CD14-positive monocyte (primary cell): ENCODE results near the gene FHIP1B. TPM values are rescaled to one million over a fixed set of nuclear protein-coding genes. Genes with fewer than 3 reads are reported as not detected.

Experiments
- DNase-seq, 3 donors: peaks; one replicate each; pipeline ENCODE4 v3.0.0-alpha.2; 2011 to 2022
- H2AFZ ChIP-seq: 2 replicates; pipeline ENCODE4 v1.6.0; 2012; ENCODE audit warnings: mild to moderate bottlenecking, low read depth, low read length, inconsistent platforms; ENCODE audit not compliant: insufficient read depth, poor library complexity, severe bottlenecking
- H3K27ac ChIP-seq, 2 donors: 1 replicate in 1 of 2; 2 replicates in 1 of 2; pipeline ENCODE4 v1.5.1; 2012 to 2013; ENCODE audit warnings: low read length in 2 of 2, control low read depth in 1 of 2, inconsistent platforms in 1 of 2, low read depth in 1 of 2, mild to moderate bottlenecking in 1 of 2
- H3K27me3 ChIP-seq, 2 donors: one replicate each; pipeline versions ENCODE4 v1.6.0 to v1.6.1; 2011 to 2013; ENCODE audit warnings: low read length in 2 of 2; ENCODE audit not compliant: control insufficient read depth in 2 of 2, insufficient read depth in 2 of 2
- H3K36me3 ChIP-seq, 2 donors: replicated peaks in 1 of 2; 1 replicate in 1 of 2; 2 replicates in 1 of 2; pipeline versions ENCODE4 v1.5.1 to v1.6.1; 2012 to 2013; ENCODE audit warnings: low read length in 2 of 2, control low read depth in 1 of 2, inconsistent platforms in 1 of 2, mild to moderate bottlenecking in 1 of 2; ENCODE audit not compliant: insufficient read depth in 2 of 2, control insufficient read depth in 1 of 2
- H3K4me1 ChIP-seq, 2 donors: 1 replicate in 1 of 2; 2 replicates in 1 of 2; pipeline versions ENCODE4 v1.5.1 to v1.6.1; 2012 to 2013; ENCODE audit warnings: low read length in 2 of 2, control low read depth in 1 of 2, inconsistent platforms in 1 of 2, mild to moderate bottlenecking in 1 of 2, moderate library complexity in 1 of 2; ENCODE audit not compliant: insufficient read depth in 2 of 2, control insufficient read depth in 1 of 2
- H3K4me2 ChIP-seq: replicated peaks from 2 replicates; pipeline ENCODE3; 2012; ENCODE audit warnings: low read length, moderate library complexity, mild to moderate bottlenecking; ENCODE audit not compliant: poor library complexity, severe bottlenecking; ENCODE audit errors: extremely low read depth
- H3K4me3 ChIP-seq, 3 experiments: fragments of 200-600 bp in 1 of 3; sonication (generic) in 1 of 3; replicated peaks in 1 of 3; 1 replicate in 2 of 3; 2 replicates in 1 of 3; pipeline ENCODE4 v1.5.1; 2011 to 2013; ENCODE audit warnings: low read length in 3 of 3, mild to moderate bottlenecking in 3 of 3, control low read depth in 2 of 3, low read depth in 2 of 3, inconsistent platforms in 1 of 3, moderate library complexity in 1 of 3
- H3K79me2 ChIP-seq: 2 replicates; pipeline ENCODE4 v1.6.0; 2012; ENCODE audit warnings: mild to moderate bottlenecking, control low read depth, inconsistent platforms, low read length, moderate library complexity; ENCODE audit not compliant: insufficient read depth
- H3K9ac ChIP-seq: 2 replicates; pipeline ENCODE4 v1.6.0; 2017; ENCODE audit warnings: low read length, mild to moderate bottlenecking; ENCODE audit not compliant: insufficient read depth, poor library complexity, severe bottlenecking
- H3K9me3 ChIP-seq, 2 donors: replicated peaks in 1 of 2; 1 replicate in 1 of 2; 2 replicates in 1 of 2; pipeline versions ENCODE4 v1.5.1 to v1.6.1; 2012 to 2013; ENCODE audit warnings: low read length in 2 of 2, control low read depth in 1 of 2; ENCODE audit not compliant: control insufficient read depth in 1 of 2, insufficient read depth in 1 of 2
- H4K20me1 ChIP-seq: 2 replicates; pipeline ENCODE4 v1.6.0; 2012; ENCODE audit warnings: mild to moderate bottlenecking, low read length, control low read depth, moderate library complexity; ENCODE audit not compliant: insufficient read depth
- H3K27ac Mint-ChIP-seq, 7 donors: one replicate each; pipeline ENCODE4 v1.8.0; 2020; ENCODE audit warnings: mild to moderate bottlenecking in 7 of 7, mixed read lengths in 7 of 7, moderate library complexity in 6 of 7, inconsistent platforms in 2 of 7
- H3K27me3 Mint-ChIP-seq, 3 donors: one replicate each; pipeline ENCODE4 v1.8.0; 2021 to 2022; ENCODE audit warnings: low read depth in 3 of 3, mild to moderate bottlenecking in 3 of 3, mixed read lengths in 3 of 3, moderate library complexity in 3 of 3, inconsistent platforms in 1 of 3
- H3K36me3 Mint-ChIP-seq, 2 donors: one replicate each; pipeline ENCODE4 v1.8.0; 2020; ENCODE audit warnings: mixed read lengths in 2 of 2, inconsistent platforms in 1 of 2, mild to moderate bottlenecking in 1 of 2
- H3K4me1 Mint-ChIP-seq: one replicate; pipeline ENCODE4 v1.8.0; 2020; ENCODE audit warnings: mild to moderate bottlenecking, mixed read lengths
- H3K4me3 Mint-ChIP-seq, 2 donors: one replicate each; pipeline ENCODE4 v1.8.0; 2020; ENCODE audit warnings: mild to moderate bottlenecking in 2 of 2, mixed read lengths in 2 of 2, moderate library complexity in 1 of 2
- H3K9me3 Mint-ChIP-seq, 7 donors: one replicate each; pipeline ENCODE4 v1.8.0; 2020 to 2022; ENCODE audit warnings: mixed read lengths in 7 of 7, mild to moderate bottlenecking in 6 of 7, moderate library complexity in 6 of 7, inconsistent platforms in 2 of 7
- CTCF ChIP-seq: fragments of 200-600 bp; IDR thresholded peaks from one replicate; pipeline ENCODE4 v1.8.0; 2022; ENCODE audit warnings: antibody characterized with exemption, mild to moderate bottlenecking
- WGBS: methylation state at CpG from one replicate; pipeline ENCODE4 v1.1.5; 2013; ENCODE audit warnings: missing lambda C conversion rate; ENCODE audit not compliant: insufficient coverage; 5-methylcytosine and 5-hydroxymethylcytosine counted together
- intact Hi-C, 2 donors: fragments of 100-400 bp; cut with micrococcal nuclease; formaldehyde crosslinking; loops; one replicate each; pipeline versions ENCODE4 v1.15.0 to v1.15.1; 2023
- polyA minus RNA-seq: library from RNA; depleted of rRNA, polyadenylated mRNA; stranded (reverse); fragments of >200 nt; gene quantifications from 2 replicates; pipeline ENCODE4 v1.2.3, GENCODE V29; 2012
- polyA plus RNA-seq, 3 donors: library from polyadenylated mRNA; depleted of rRNA in 1 of 3; unstranded in 2 of 3; stranded (reverse) in 1 of 3; fragments of 300-500 nt in 2 of 3; fragments of >200 nt in 1 of 3; fragmentation: Illumina TruSeq in 2 of 3; gene quantifications; 1 replicate in 2 of 3; 2 replicates in 1 of 3; pipeline ENCODE4 v1.2.3, GENCODE V29; 2012 to 2021
- total RNA-seq, 12 experiments: library from RNA in 1 of 12; stranded (reverse) in 1 of 12; fragments of 120-200 nt in 1 of 12; gene quantifications; one replicate each; pipeline ENCODE4 v1.2.4 and lab custom pipeline; 2013 to 2026; ENCODE audit warnings: mixed read lengths in 6 of 12, inconsistent platforms in 1 of 12

Gene FHIP1B
- 51.4 TPM for total RNA-seq (2013)
- polyA plus RNA-seq = 10 to 100 TPM; 14.2 to 64.1 (median 18.9) TPM
- 63.7 and 87.8 TPM in 2 replicates for polyA minus RNA-seq
- 17.0 to 71.5 (median 47.1) reads per million in 11 experiments for total RNA-seq (lab: John Stamatoyannopoulos, UW)

- H3K4me3 ChIP-seq = peak within 1 kb of the TSS; percentile 81 to 94 (median 87)
- H3K9me3 ChIP-seq = no peaks in the 10 kb centered on the region
- no peaks in the 10 kb centered on the region for H3K36me3 ChIP-seq
- Mint-ChIP-seq H3K9me3 (no peaks in the 10 kb centered on the region), H3K36me3 (peaks cover under 1 to 11% of the 10 kb centered on the region in 2 donors), H3K27ac (peak within 1 kb of the TSS; percentile 98 to 100 (median 98)), H3K27me3 (peaks cover 0 to 1% (median 0%) of the 10 kb centered on the region in 3 donors), H3K4me1 (peaks cover 48% of the 10 kb centered on the region), H3K4me3 (peak within 1 kb of the TSS; percentile 97 to 100)
- peak within 1 kb of the TSS; percentile 88 for H3K9ac ChIP-seq
- peak; percentile 99 to 100 (median 100) for DNase-seq
- intact Hi-C loops = loop anchor here (2.0 to 10.0 kb wide), 5 partner anchors 34 to 450 kb away; partner anchors contain the start of genes TAF10 (in 2 of the 2), ARFIP2 (in 1 of the 2), MRPL17 (in 1 of the 2) and TIMM10B (in 1 of the 2)
- H4K20me1 ChIP-seq = no peaks in the 10 kb centered on the region
- no peaks in the 10 kb centered on the region for H3K27me3 ChIP-seq
- peak within 1 kb of the TSS; percentile 89 for H2AFZ ChIP-seq
- H3K27ac ChIP-seq = peak within 1 kb of the TSS; percentile 84 to 97
- peaks cover 50% of the 10 kb centered on the region for H3K79me2 ChIP-seq
- 0% methylated on average over 62 of the region's 62 CpGs for WGBS
- peaks cover 49 to 72% of the 10 kb centered on the region in 2 donors for H3K4me1 ChIP-seq
- no peak for TF ChIP-seq CTCF
- H3K4me2 ChIP-seq = peak within 1 kb of the TSS; percentile 82
These were observed at the start of gene FHIP1B for GRCh38 chr11:6234387-6235107. Gene FHIP1B, minus strand, starts transcription at chr11:6234636. Its CDS starts 10,120 bp downstream, at chr11:6224516.

- no peaks in the 10 kb centered on the region for H3K4me1 ChIP-seq
- 75% methylated on average over 1 of the region's 4 CpGs for WGBS
- no peak overlapping the region for H3K27ac Mint-ChIP-seq
These were observed 49.1 kb upstream of the FHIP1B start for GRCh38 chr11:6283453-6284023.

More at GRCh38 chr11:6283453-6284023, 49.1 kb upstream of the FHIP1B start:
- H3K27me3 ChIP-seq = peaks cover 10 to 19% of the 10 kb centered on the region in 2 donors
- peaks cover 7% of the 10 kb centered on the region for H3K4me1 Mint-ChIP-seq
- no peaks in the 10 kb centered on the region for H3K9me3 ChIP-seq
- H3K4me3 Mint-ChIP-seq = no peak overlapping the region
- no peaks in the 10 kb centered on the region for H3K36me3 Mint-ChIP-seq
- intact Hi-C loops = no loop called here
- no peak overlapping the region for H2AFZ ChIP-seq
- H3K9me3 Mint-ChIP-seq = peaks cover 0 to 11% (median 2%) of the 10 kb centered on the region in 7 donors
- no peak overlapping the region for H3K9ac ChIP-seq
- TF ChIP-seq CTCF = no peak
- H3K27me3 Mint-ChIP-seq = peaks cover 31 to 41% (median 34%) of the 10 kb centered on the region in 3 donors
- no peaks in the 10 kb centered on the region for H3K79me2 ChIP-seq
- no peak overlapping the region for H3K4me2 ChIP-seq
- H4K20me1 ChIP-seq = no peaks in the 10 kb centered on the region
- H3K27ac ChIP-seq = no peak overlapping the region
- no peaks in the 10 kb centered on the region for H3K36me3 ChIP-seq
- DNase-seq = no peak
- H3K4me3 ChIP-seq = no peak overlapping the region
